Neural progenitor cell (in vitro differentiated cells): Measurements from ENCODE around the gene EIF4ENIF1. TPM values are rescaled to one million over a fixed set of nuclear protein-coding genes. Genes with fewer than 3 reads are reported as not detected.

Experiments used
- DNase-seq: peaks from one replicate; pipeline ENCODE4 v3.0.0-alpha.2; 2016; ENCODE audit warnings: low spot score
- H2AFZ ChIP-seq: fragments of 200-600 bp; sonication (generic); replicated peaks from 2 replicates; pipeline ENCODE4 v1.6.1; 2016; ENCODE audit warnings: antibody characterized with exemption
- H3F3A ChIP-seq: fragments of 200-600 bp; sonication (generic); 2 replicates; pipeline ENCODE4 v1.6.1; 2016; ENCODE audit warnings: antibody characterized with exemption, low read depth
- H3K27ac ChIP-seq: fragments of 200-600 bp; sonication (generic); 2 replicates; pipeline ENCODE4 v1.5.1; 2016; ENCODE audit warnings: mild to moderate bottlenecking
- H3K27me3 ChIP-seq: fragments of 200-600 bp; sonication (generic); 2 replicates; pipeline ENCODE4 v1.6.1; 2016; ENCODE audit warnings: mild to moderate bottlenecking, moderate library complexity
- H3K36me3 ChIP-seq: fragments of 200-600 bp; sonication (generic); 2 replicates; pipeline ENCODE4 v1.5.1; 2016
- H3K4me1 ChIP-seq: fragments of 200-600 bp; sonication (generic); 2 replicates; pipeline ENCODE4 v1.6.1; 2016; ENCODE audit warnings: mixed run types
- H3K4me2 ChIP-seq: fragments of 200-600 bp; sonication (generic); 2 replicates; pipeline ENCODE4 v1.6.1; 2016
- H3K4me3 ChIP-seq: fragments of 200-600 bp; sonication (generic); 2 replicates; pipeline ENCODE4 v1.5.1; 2016
- H3K79me2 ChIP-seq: fragments of 200-600 bp; sonication (generic); 2 replicates; pipeline ENCODE4 v1.6.1; 2016; ENCODE audit warnings: low read depth
- H3K9ac ChIP-seq: fragments of 200-600 bp; sonication (generic); 2 replicates; pipeline ENCODE4 v1.6.1; 2016
- H3K9me3 ChIP-seq: fragments of 200-600 bp; sonication (generic); 2 replicates; pipeline ENCODE4 v1.5.1; 2016; ENCODE audit warnings: low read depth
- H4K20me1 ChIP-seq: fragments of 200-600 bp; sonication (generic); 2 replicates; pipeline ENCODE4 v1.6.1; 2016; ENCODE audit warnings: low read depth
- H3K27ac Mint-ChIP-seq: 3 replicates; pipeline ENCODE4 v1.8.0; 2021; ENCODE audit warnings: mixed read lengths
- H3K27me3 Mint-ChIP-seq: 2 replicates; pipeline ENCODE4 v1.8.0; 2022; ENCODE audit warnings: low read depth, mild to moderate bottlenecking, inconsistent platforms, moderate library complexity, mixed read lengths; ENCODE audit not compliant: insufficient read depth
- H3K36me3 Mint-ChIP-seq: 3 replicates; pipeline ENCODE4 v1.8.0; 2021; ENCODE audit warnings: mixed read lengths
- H3K4me1 Mint-ChIP-seq: 3 replicates; pipeline ENCODE4 v1.8.0; 2021; ENCODE audit warnings: mixed read lengths
- H3K4me3 Mint-ChIP-seq: 3 replicates; pipeline ENCODE4 v1.8.0; 2021; ENCODE audit warnings: mild to moderate bottlenecking, moderate library complexity, mixed read lengths
- H3K9me3 Mint-ChIP-seq: 3 replicates; pipeline ENCODE4 v1.8.0; 2020; ENCODE audit warnings: mixed read lengths
- CTCF ChIP-seq: fragments of 200-600 bp; sonication (generic); IDR thresholded peaks from 2 replicates; pipeline ENCODE4 v1.5.1; 2017; ENCODE audit warnings: antibody characterized with exemption, mild to moderate bottlenecking
- EZH2 ChIP-seq: fragments of 200-600 bp; sonication (generic); IDR thresholded peaks from 2 replicates; pipeline ENCODE4 v1.6.1; 2017; ENCODE audit warnings: antibody characterized with exemption, mild to moderate bottlenecking, moderate library complexity
- EZH2phosphoT487 ChIP-seq: fragments of 200-600 bp; sonication (generic); IDR thresholded peaks from 2 replicates; pipeline ENCODE4 v1.6.1; 2017; ENCODE audit warnings: antibody characterized with exemption
- total RNA-seq: library from RNA; depleted of rRNA; stranded (reverse); fragments of >200 nt; gene quantifications from 2 replicates; pipeline ENCODE4 v1.2.3, GENCODE V29; 2015; ENCODE audit warnings: low replicate concordance

The EIF4ENIF1 gene
- total RNA-seq, 1 donor from 2014 or later, result 21.4 TPM

GRCh38 chr22:31443516-31443915 lies 46.1 kb downstream of the EIF4ENIF1 start:
- TF ChIP-seq EZH2phosphoT487 (no peak), EZH2 (no peak), CTCF (no peak)
- Mint-ChIP-seq H3K9me3 (no peaks in the 10 kb centered on the region), H3K27ac (no peak overlapping the region), H3K4me1 (no peaks in the 10 kb centered on the region), H3K4me3 (no peak overlapping the region), H3K36me3 (peaks cover 31% of the 10 kb centered on the region), H3K27me3 (peaks cover 2% of the 10 kb centered on the region)
- Histone ChIP-seq H2AFZ (no peak overlapping the region), H3K27ac (peak overlapping the region; percentile 89), H3K4me2 (peak overlapping the region; percentile 57), H3K27me3 (no peaks in the 10 kb centered on the region), H3F3A (peaks cover 18% of the 10 kb centered on the region), H3K9me3 (no peaks in the 10 kb centered on the region), H3K4me1 (peaks cover 16% of the 10 kb centered on the region), H3K4me3 (no peak overlapping the region), H3K36me3 (peaks cover 4% of the 10 kb centered on the region), H4K20me1 (peaks cover 21% of the 10 kb centered on the region), H3K9ac (no peak overlapping the region), H3K79me2 (no peaks in the 10 kb centered on the region)
- DNase-seq, result no peak

- no peak overlapping the region for H2AFZ ChIP-seq
- H3K4me1 ChIP-seq, result peaks cover 16% of the 10 kb centered on the region
- no peaks in the 10 kb centered on the region for H3K9me3 ChIP-seq
- peak overlapping the region; percentile 89 for H3K27ac ChIP-seq
- H3K36me3 Mint-ChIP-seq, result peaks cover 30% of the 10 kb centered on the region
- peaks cover 4% of the 10 kb centered on the region for H3K36me3 ChIP-seq
- peaks cover 21% of the 10 kb centered on the region for H4K20me1 ChIP-seq
- peaks cover 18% of the 10 kb centered on the region for H3F3A ChIP-seq
- H3K4me3 ChIP-seq, result peak overlapping the region; percentile 5
- no peaks in the 10 kb centered on the region for H3K9me3 Mint-ChIP-seq
- H3K4me3 Mint-ChIP-seq, result no peak overlapping the region
- peak overlapping the region; percentile 57 for H3K4me2 ChIP-seq
- H3K9ac ChIP-seq, result no peak overlapping the region
- no peaks in the 10 kb centered on the region for H3K4me1 Mint-ChIP-seq
- H3K27me3 Mint-ChIP-seq, result peaks cover 2% of the 10 kb centered on the region
- H3K79me2 ChIP-seq, result no peaks in the 10 kb centered on the region
- DNase-seq, result peak; percentile 68
- H3K27ac Mint-ChIP-seq, result no peak overlapping the region
- TF ChIP-seq EZH2 (no peak), EZH2phosphoT487 (peak; percentile 29)
- H3K27me3 ChIP-seq, result no peaks in the 10 kb centered on the region
Measured at GRCh38 chr22:31442768-31443489, 46.7 kb downstream of the EIF4ENIF1 start.

GRCh38 chr22:31441652-31442051 lies 48.0 kb downstream of the EIF4ENIF1 start:
- Mint-ChIP-seq H3K27ac (no peak overlapping the region), H3K4me3 (no peak overlapping the region), H3K9me3 (no peaks in the 10 kb centered on the region), H3K36me3 (peaks cover 35% of the 10 kb centered on the region), H3K27me3 (peaks cover 2% of the 10 kb centered on the region), H3K4me1 (no peaks in the 10 kb centered on the region)
- Histone ChIP-seq H3K9ac (no peak overlapping the region), H2AFZ (no peak overlapping the region), H3K4me3 (no peak overlapping the region), H3F3A (peaks cover 18% of the 10 kb centered on the region), H3K9me3 (no peaks in the 10 kb centered on the region), H3K79me2 (no peaks in the 10 kb centered on the region), H3K27me3 (no peaks in the 10 kb centered on the region), H3K36me3 (peaks cover under 1% of the 10 kb centered on the region), H3K4me2 (no peak overlapping the region), H3K27ac (peak overlapping the region; percentile 89), H4K20me1 (peaks cover 21% of the 10 kb centered on the region), H3K4me1 (peaks cover 16% of the 10 kb centered on the region)
- TF ChIP-seq EZH2phosphoT487 (no peak), CTCF (no peak), EZH2 (no peak)
- DNase-seq, result no peak

- peaks cover 2% of the 10 kb centered on the region for H3K27me3 Mint-ChIP-seq
- no peaks in the 10 kb centered on the region for H3K9me3 ChIP-seq
- H3F3A ChIP-seq, result peaks cover 18% of the 10 kb centered on the region
- peaks cover 21% of the 10 kb centered on the region for H4K20me1 ChIP-seq
- peaks cover 16% of the 10 kb centered on the region for H3K4me1 ChIP-seq
- H2AFZ ChIP-seq, result no peak overlapping the region
- H3K36me3 Mint-ChIP-seq, result peaks cover 37% of the 10 kb centered on the region
- no peak overlapping the region for H3K4me3 Mint-ChIP-seq
- no peak overlapping the region for H3K27ac Mint-ChIP-seq
- no peak for TF ChIP-seq EZH2
- no peak for TF ChIP-seq EZH2phosphoT487
- TF ChIP-seq CTCF, result no peak
- no peak for DNase-seq
- H3K27me3 ChIP-seq, result no peaks in the 10 kb centered on the region
- H3K27ac ChIP-seq, result no peak overlapping the region
- no peaks in the 10 kb centered on the region for H3K36me3 ChIP-seq
- H3K79me2 ChIP-seq, result no peaks in the 10 kb centered on the region
- H3K9me3 Mint-ChIP-seq, result no peaks in the 10 kb centered on the region
- no peaks in the 10 kb centered on the region for H3K4me1 Mint-ChIP-seq
- H3K4me2 ChIP-seq, result no peak overlapping the region
- H3K4me3 ChIP-seq, result no peak overlapping the region
- H3K9ac ChIP-seq, result no peak overlapping the region
Measured at GRCh38 chr22:31440681-31441080, 49.0 kb downstream of the EIF4ENIF1 start.
